Measurements from ENCODE around the gene TMTC2.

GRCh38 chr12:82817368-82817767, 130.7 kb downstream of the TMTC2 start:
- no peak for TF ChIP-seq FOXM1 (IDR thresholded peaks at IDR 0.05; ENCODE audit: borderline replicate concordance, low read depth)
- no peak for TF ChIP-seq REST (IDR thresholded peaks at IDR 0.05; ENCODE audit: low read depth)
- TF ChIP-seq RAD21 (IDR thresholded peaks at IDR 0.05; ENCODE audit: low read depth) = no peak
- no peak for TF ChIP-seq TCF12 (IDR thresholded peaks at IDR 0.05; ENCODE audit: low read depth)
- no peak for TF ChIP-seq TAF1 (IDR thresholded peaks at IDR 0.05; ENCODE audit: low read depth)
- TF ChIP-seq TEAD4 (IDR thresholded peaks at IDR 0.05) = no peak
- TF ChIP-seq NFIC (IDR thresholded peaks at IDR 0.05) = no peak
- no peak for TF ChIP-seq MAX (IDR thresholded peaks at IDR 0.05)
- no peak for TF ChIP-seq EP300 (IDR thresholded peaks at IDR 0.05; ENCODE audit: borderline replicate concordance)
- no peak for TF ChIP-seq YY1 (IDR thresholded peaks at IDR 0.05; ENCODE audit: low read depth)
- TF ChIP-seq EGR1 (IDR thresholded peaks at IDR 0.05) = no peak
- no peak for TF ChIP-seq CEBPB (IDR thresholded peaks at IDR 0.05)
- no peak for TF ChIP-seq ZBTB7A (IDR thresholded peaks at IDR 0.05; ENCODE audit: low read depth)
- no peak for TF ChIP-seq USF1 (IDR thresholded peaks at IDR 0.05)
